ENCODE data around the gene GALR2. TPM values are rescaled to one million over a fixed set of nuclear protein-coding genes. Genes with fewer than 3 reads are reported as not detected.

Gene GALR2
- total and polyA plus RNA-seq, 9 of the 15 experiments (the other 6 are each of a cell fraction or from before 2014, with no cell fraction given): 0.34 TPM; not detected in 8

GRCh38 chr17:76053246-76054111 is 21.1 kb upstream of the GALR2 start (continued):
- TF ChIP-seq MYC (IDR thresholded peaks at IDR 0.05; ENCODE audit: low read depth, low read length): no peak
- no peak for TF ChIP-seq MYC (CRISPR knock-in tag; IDR thresholded peaks at IDR 0.05; ENCODE audit: borderline replicate concordance, low read depth)
- no peak for TF ChIP-seq ZNF3 (CRISPR knock-in tag; IDR thresholded peaks at IDR 0.05)
- TF ChIP-seq FOSL1 (tag; conservative IDR thresholded peaks at IDR 0.05): peak; percentile 75; the same call in 1 of the 2 replicates
- TF ChIP-seq CBX1 (IDR thresholded peaks at IDR 0.05; ENCODE audit: low read depth): no peak
- no peak for TF ChIP-seq TEAD4 (IDR thresholded peaks at IDR 0.05; ENCODE audit: low read length)
- TF ChIP-seq TEAD4 (CRISPR knock-in tag; IDR thresholded peaks at IDR 0.05; ENCODE audit: borderline replicate concordance): no peak
- TF ChIP-seq DPF2 (IDR thresholded peaks at IDR 0.05): peak; percentile 37; the same call in 1 of the 2 replicates
- no peak for TF ChIP-seq ZNF561 (CRISPR knock-in tag; conservative IDR thresholded peaks at IDR 0.05)
- no peak for TF ChIP-seq BHLHE40 (IDR thresholded peaks at IDR 0.05; ENCODE audit: low read length)
- no peak for TF ChIP-seq EWSR1 (IDR thresholded peaks at IDR 0.05; ENCODE audit: borderline replicate concordance, low read depth, partially characterized antibody)
- TF ChIP-seq E2F4 (CRISPR knock-in tag; IDR thresholded peaks at IDR 0.05; ENCODE audit: low read depth): no peak
- no peak for TF ChIP-seq SAP30 (IDR thresholded peaks at IDR 0.05; ENCODE audit: borderline replicate concordance, insufficient read depth, low read depth, low read length, poor library complexity, severe bottlenecking)
- TF ChIP-seq JUN (IDR thresholded peaks at IDR 0.05; ENCODE audit: borderline replicate concordance, low read depth, low read length): peak; percentile 26; the same call in 1 of the 2 replicates
- no peak for TF ChIP-seq JUN (CRISPR knock-in tag; IDR thresholded peaks at IDR 0.05; ENCODE audit: borderline replicate concordance)
- no peak for TF ChIP-seq SRSF7 (optimal IDR thresholded peaks at IDR 0.05; ENCODE audit: low read depth, low read length)
- no peak for TF ChIP-seq PHF8 (IDR thresholded peaks at IDR 0.05; ENCODE audit: borderline replicate concordance, low read length)
- TF ChIP-seq ETV6 (IDR thresholded peaks at IDR 0.05; ENCODE audit: borderline replicate concordance in 1 of 2, low read depth in 2 of 2, low read length in 1 of 2): no peak
- TF ChIP-seq ETV6 (CRISPR knock-in tag; IDR thresholded peaks at IDR 0.05; ENCODE audit: borderline replicate concordance): no peak
- no peak for TF ChIP-seq BRCA1 (IDR thresholded peaks at IDR 0.05)
- no peak for TF ChIP-seq BRCA1 (CRISPR knock-in tag; IDR thresholded peaks at IDR 0.05)
- TF ChIP-seq SRF (CRISPR knock-in tag; IDR thresholded peaks at IDR 0.05): no peak
- TF ChIP-seq HLTF (IDR thresholded peaks at IDR 0.05): no peak
- TF ChIP-seq CHD1 (IDR thresholded peaks at IDR 0.05; ENCODE audit: low read length): no peak
- no peak for TF ChIP-seq SREBF1 (IDR thresholded peaks at IDR 0.05; ENCODE audit: borderline replicate concordance, low read depth, low read length)
- TF ChIP-seq NFE2 (IDR thresholded peaks at IDR 0.05; ENCODE audit: low read depth): peak; percentile 41; the same call in 1 of the 2 replicates
- no peak for TF ChIP-seq FOXJ3 (CRISPR knock-in tag; IDR thresholded peaks at IDR 0.05)
- no peak for TF ChIP-seq ID3 (CRISPR knock-in tag; IDR thresholded peaks at IDR 0.05)
- no peak for TF ChIP-seq ID3 (tag; IDR thresholded peaks at IDR 0.05)

Data from K562 (cell line).